PC-3 (cell line): ENCODE data around the gene COG3. TPM values are rescaled to one million over a fixed set of nuclear protein-coding genes. Genes with fewer than 3 reads are reported as not detected.

Experiments
- ATAC-seq: fragments of 200-7000 bp; cut with Tn5 transposase; 2 replicates; pipeline ENCODE4 v1.9.1; 2020; ENCODE audit warnings: mild to moderate bottlenecking, moderate library complexity
- BruUV-seq: library from RNA; stranded (reverse); fragments of 400-500 nt; replicated peaks from 2 replicates; lab custom pipeline; 2021; lab: Mats Ljungman, UMichigan
- CTCF ChIA-PET: fragments of 300-600 bp; sonication (Branson Sonifier 250); formaldehyde crosslinking; loops from one replicate; lab custom pipeline; 2022; ENCODE audit warnings: antibody characterized with exemption; lab: Charles Lee
- POLR2A ChIA-PET: fragments of 300-600 bp; sonication (Branson Sonifier 250); formaldehyde crosslinking; loops from one replicate; lab custom pipeline; 2022; ENCODE audit warnings: antibody characterized with exemption; ENCODE audit not compliant: unreplicated experiment; lab: Charles Lee
- DNase-seq: peaks from one replicate; pipeline ENCODE4 v3.0.0-alpha.2; 2015
- H2AFZ ChIP-seq: fragments of 300-600 bp; sonication (generic); 2 replicates; pipeline ENCODE4 v1.6.0; 2016; ENCODE audit warnings: antibody characterized with exemption, low read length
- H3F3A ChIP-seq: fragments of 300-600 bp; sonication (generic); one replicate; pipeline ENCODE4 v1.6.0; 2017; ENCODE audit warnings: antibody characterized with exemption, low read length, control low read depth, mild to moderate bottlenecking; ENCODE audit not compliant: unreplicated experiment
- H3K27ac ChIP-seq: fragments of 300-600 bp; sonication (generic); 2 replicates; pipeline ENCODE4 v1.5.1; 2016; ENCODE audit warnings: mild to moderate bottlenecking, low read length
- H3K27me3 ChIP-seq: fragments of 300-600 bp; sonication (generic); 2 replicates; pipeline ENCODE4 v1.6.1; 2016; ENCODE audit warnings: low read length, mixed read lengths
- H3K36me3 ChIP-seq: fragments of 300-600 bp; sonication (generic); 2 replicates; pipeline ENCODE4 v1.6.1; 2016; ENCODE audit warnings: low read depth, mixed run types, low read length, mixed read lengths
- H3K4me1 ChIP-seq: fragments of 300-600 bp; sonication (generic); 2 replicates; pipeline ENCODE4 v1.5.1; 2016; ENCODE audit warnings: low read length; ENCODE audit not compliant: insufficient read depth
- H3K4me2 ChIP-seq: fragments of 300-600 bp; sonication (generic); 2 replicates; pipeline ENCODE4 v1.6.0; 2016; ENCODE audit warnings: low read length
- H3K4me3 ChIP-seq: fragments of 300-600 bp; sonication (generic); 2 replicates; pipeline ENCODE4 v1.5.1; 2016; ENCODE audit warnings: mild to moderate bottlenecking, low read length, mixed read lengths
- H3K79me2 ChIP-seq: fragments of 300-600 bp; sonication (generic); 2 replicates; pipeline ENCODE4 v1.6.1; 2017; ENCODE audit warnings: low read length, mixed read lengths
- H3K9ac ChIP-seq: fragments of 300-600 bp; sonication (generic); 2 replicates; pipeline ENCODE4 v1.6.0; 2016; ENCODE audit warnings: mild to moderate bottlenecking, low read length
- H3K9me2 ChIP-seq: fragments of 300-600 bp; sonication (generic); replicated peaks from 2 replicates; pipeline ENCODE4 v1.6.1; 2016; ENCODE audit warnings: mixed run types, low read length, mixed read lengths
- H3K9me3 ChIP-seq: fragments of 300-600 bp; sonication (generic); 2 replicates; pipeline ENCODE4 v1.6.1; 2016; ENCODE audit warnings: low read length, mixed read lengths
- H4K20me1 ChIP-seq: fragments of 300-600 bp; sonication (generic); 2 replicates; pipeline ENCODE4 v1.6.1; 2016; ENCODE audit warnings: low read length, mixed read lengths
- EZH2 ChIP-seq: fragments of 300-600 bp; sonication (generic); IDR thresholded peaks from one replicate; pipeline ENCODE4 v1.6.1; 2017; ENCODE audit warnings: antibody characterized with exemption, mild to moderate bottlenecking, low read length; ENCODE audit not compliant: unreplicated experiment
- EZH2phosphoT487 ChIP-seq: fragments of 300-600 bp; sonication (generic); IDR thresholded peaks from 2 replicates; pipeline ENCODE4 v1.6.1; 2018; ENCODE audit warnings: mild to moderate bottlenecking, antibody characterized with exemption, low read length, borderline replicate concordance
- intact Hi-C: fragments of 100-400 bp; cut with micrococcal nuclease; formaldehyde crosslinking; loops from 2 replicates; pipeline ENCODE4 v1.9.0; 2023
- total RNA-seq: library from RNA; depleted of rRNA; stranded (reverse); fragments of >200 nt; gene quantifications from 2 replicates; pipeline ENCODE4 v1.2.3, GENCODE V29; 2014
- TF ChIP-seq, protein P1 (sequence below): fragments of 300-600 bp; sonication (generic); conservative IDR thresholded peaks from 2 replicates; pipeline ENCODE4 v1.5.1; 2017; ENCODE audit warnings: antibody characterized with exemption, low read depth, mild to moderate bottlenecking, low read length

Gene COG3
- total RNA-seq, 1 experiment from 2014 or later, result 28.8 TPM

DNA sequence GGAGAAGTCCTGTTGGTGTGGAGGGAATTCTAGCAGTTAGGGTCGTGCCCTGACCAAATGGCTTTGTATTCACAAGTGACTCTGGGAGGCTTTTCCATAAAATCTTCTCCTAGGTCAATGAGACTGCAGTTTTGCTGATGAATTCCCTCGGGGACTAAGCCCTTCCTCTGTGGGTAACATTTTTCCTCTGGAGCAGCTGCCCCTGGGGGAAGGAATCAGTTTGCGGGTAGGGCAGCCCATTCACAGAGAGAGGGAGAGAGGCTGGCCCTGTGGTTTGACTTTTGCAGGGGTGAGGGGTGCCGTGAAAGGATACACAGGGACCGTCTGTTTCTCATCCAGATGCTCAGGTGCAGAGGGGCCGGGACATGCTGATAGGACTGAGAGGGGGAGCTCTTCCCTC lies 83.5 kb downstream of the COG3 start:
- no peak for ATAC-seq
- H3K9me3 ChIP-seq, result no peaks in the 10 kb centered on the region
- H2AFZ ChIP-seq, result no peak overlapping the region
- BruUV-seq, result no TSS peak
- H3F3A ChIP-seq, result no peaks in the 10 kb centered on the region
- H3K4me3 ChIP-seq, result no peak overlapping the region
- H3K27ac ChIP-seq, result no peak overlapping the region
- H3K79me2 ChIP-seq, result no peaks in the 10 kb centered on the region
- no peaks in the 10 kb centered on the region for H3K4me1 ChIP-seq
- H3K9me2 ChIP-seq, result no peaks in the 10 kb centered on the region
- H3K36me3 ChIP-seq, result no peaks in the 10 kb centered on the region
- no peaks in the 10 kb centered on the region for H4K20me1 ChIP-seq
- intact Hi-C loops, result no loop called here
- no peaks in the 10 kb centered on the region for H3K27me3 ChIP-seq
- POLR2A ChIA-PET, result no interaction called here
- H3K9ac ChIP-seq, result no peak overlapping the region
- CTCF ChIA-PET, result no interaction called here
- DNase-seq, result no peak
- no peak overlapping the region for H3K4me2 ChIP-seq
- no peak for TF ChIP-seq EZH2
- TF ChIP-seq EZH2phosphoT487, result no peak
- TF ChIP-seq, protein P1, sequence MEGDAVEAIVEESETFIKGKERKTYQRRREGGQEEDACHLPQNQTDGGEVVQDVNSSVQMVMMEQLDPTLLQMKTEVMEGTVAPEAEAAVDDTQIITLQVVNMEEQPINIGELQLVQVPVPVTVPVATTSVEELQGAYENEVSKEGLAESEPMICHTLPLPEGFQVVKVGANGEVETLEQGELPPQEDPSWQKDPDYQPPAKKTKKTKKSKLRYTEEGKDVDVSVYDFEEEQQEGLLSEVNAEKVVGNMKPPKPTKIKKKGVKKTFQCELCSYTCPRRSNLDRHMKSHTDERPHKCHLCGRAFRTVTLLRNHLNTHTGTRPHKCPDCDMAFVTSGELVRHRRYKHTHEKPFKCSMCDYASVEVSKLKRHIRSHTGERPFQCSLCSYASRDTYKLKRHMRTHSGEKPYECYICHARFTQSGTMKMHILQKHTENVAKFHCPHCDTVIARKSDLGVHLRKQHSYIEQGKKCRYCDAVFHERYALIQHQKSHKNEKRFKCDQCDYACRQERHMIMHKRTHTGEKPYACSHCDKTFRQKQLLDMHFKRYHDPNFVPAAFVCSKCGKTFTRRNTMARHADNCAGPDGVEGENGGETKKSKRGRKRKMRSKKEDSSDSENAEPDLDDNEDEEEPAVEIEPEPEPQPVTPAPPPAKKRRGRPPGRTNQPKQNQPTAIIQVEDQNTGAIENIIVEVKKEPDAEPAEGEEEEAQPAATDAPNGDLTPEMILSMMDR, result no peak

DNA sequence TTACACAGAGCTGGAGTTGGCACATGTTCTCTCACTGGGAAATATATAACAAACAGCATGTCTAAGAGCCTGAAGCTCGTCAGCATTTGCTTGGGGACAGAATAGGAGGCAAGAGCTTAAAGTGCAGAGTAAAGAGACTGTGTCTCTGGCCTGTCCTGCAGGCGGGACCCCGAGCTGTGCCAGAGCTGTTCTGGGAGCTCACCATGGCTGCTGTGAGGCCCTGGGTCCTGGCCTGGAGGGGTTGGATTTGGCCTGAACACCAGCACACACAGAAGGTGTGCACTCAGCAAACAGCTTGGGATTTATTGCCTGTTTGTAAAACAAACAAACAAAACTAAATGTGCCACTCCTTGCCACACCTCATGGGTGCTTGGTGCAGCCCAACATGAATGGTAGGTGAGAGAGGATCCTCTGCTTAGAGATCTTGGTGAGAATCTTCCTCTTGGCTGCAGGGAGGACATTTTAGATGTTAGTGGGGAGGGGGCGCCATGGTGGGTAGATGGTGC lies 89.9 kb downstream of the COG3 start:
- H3K4me1 ChIP-seq, result no peaks in the 10 kb centered on the region
- no peak overlapping the region for H3K4me2 ChIP-seq
- no peaks in the 10 kb centered on the region for H3K27me3 ChIP-seq
- no peaks in the 10 kb centered on the region for H3K36me3 ChIP-seq
- H3K27ac ChIP-seq, result no peak overlapping the region
- no peaks in the 10 kb centered on the region for H3K9me3 ChIP-seq
- ATAC-seq (peak; percentile 55), DNase-seq (no peak)
- CTCF ChIA-PET, result no interaction called here
- no TSS peak for BruUV-seq
- no peak overlapping the region for H3K9ac ChIP-seq
- H3K79me2 ChIP-seq, result no peaks in the 10 kb centered on the region
- H3K9me2 ChIP-seq, result no peaks in the 10 kb centered on the region
- H2AFZ ChIP-seq, result no peak overlapping the region
- POLR2A ChIA-PET, result interaction anchor here (0.5 kb wide), 1 partner anchor 472 kb away, joined by 3 read pairs; no protein-coding TSS in a partner anchor
- no peak overlapping the region for H3K4me3 ChIP-seq
- H3F3A ChIP-seq, result no peaks in the 10 kb centered on the region
- no peaks in the 10 kb centered on the region for H4K20me1 ChIP-seq
- TF ChIP-seq, protein P1, result no peak
- intact Hi-C loops, result no loop called here

DNA sequence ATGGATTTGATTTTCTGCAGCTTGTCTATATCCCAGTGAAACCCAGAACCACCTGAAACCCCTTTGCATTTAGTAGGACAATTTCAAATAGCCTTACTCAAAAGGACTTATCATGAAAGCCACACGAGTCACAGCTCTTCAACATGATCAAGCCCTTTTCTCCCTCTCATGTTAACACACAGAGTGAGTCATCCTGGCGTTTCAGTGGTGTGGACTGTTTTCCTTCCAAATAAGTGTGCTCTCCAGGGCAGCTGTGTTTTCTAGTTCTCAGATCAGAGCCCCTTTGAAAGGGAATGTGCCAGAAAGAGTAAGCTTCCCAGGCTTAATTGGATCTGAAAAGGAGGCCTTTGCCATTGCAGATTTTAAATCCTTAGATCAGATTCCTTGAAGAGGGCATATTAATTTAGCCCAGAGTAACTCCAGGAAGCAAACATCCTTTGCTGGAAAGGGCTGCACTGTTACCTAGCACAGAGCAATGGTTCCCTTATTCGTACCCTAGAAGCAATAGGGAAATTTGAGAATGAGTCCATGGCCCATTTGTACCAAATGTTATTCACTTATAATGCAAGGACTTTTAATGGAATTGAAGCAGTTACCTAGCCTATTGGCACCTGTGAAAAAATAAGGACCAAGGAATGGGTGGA lies 99.5 kb downstream of the COG3 start:
- no TSS peak for BruUV-seq
- no peaks in the 10 kb centered on the region for H3K36me3 ChIP-seq
- no peak overlapping the region for H3K9ac ChIP-seq
- H3K9me3 ChIP-seq, result no peaks in the 10 kb centered on the region
- H3K4me2 ChIP-seq, result no peak overlapping the region
- POLR2A ChIA-PET, result no interaction called here
- H3K9me2 ChIP-seq, result no peaks in the 10 kb centered on the region
- TF ChIP-seq EZH2, result no peak
- no peak for TF ChIP-seq EZH2phosphoT487
- TF ChIP-seq, protein P1, result no peak
- H3K4me1 ChIP-seq, result peaks cover 8% of the 10 kb centered on the region; the same call in 1 of the 2 replicates
- CTCF ChIA-PET, result no interaction called here
- H3K79me2 ChIP-seq, result no peaks in the 10 kb centered on the region
- H4K20me1 ChIP-seq, result no peaks in the 10 kb centered on the region
- no peaks in the 10 kb centered on the region for H3K27me3 ChIP-seq
- ATAC-seq (peak; percentile 97), DNase-seq (peak; percentile 71)
- intact Hi-C loops, result no loop called here
- H3K4me3 ChIP-seq, result no peak overlapping the region
- no peak overlapping the region for H2AFZ ChIP-seq
- no peak overlapping the region for H3K27ac ChIP-seq
- no peaks in the 10 kb centered on the region for H3F3A ChIP-seq
